ENCODE measurements around the gene LRRC7. TPM values are rescaled to one million over a fixed set of nuclear protein-coding genes. Genes with fewer than 3 reads are reported as not detected.

LRRC7 gene
- total and polyA plus RNA-seq, 12 donors = under 0.01 to 3.4 (median 0.32) TPM; not detected in 3

GRCh38 chr1:69982992-69983391, 415.3 kb downstream of the LRRC7 start:
- no peak for TF ChIP-seq POLR2A (IDR thresholded peaks at IDR 0.05)
- TF ChIP-seq CTCF (IDR thresholded peaks at IDR 0.05) = no peak
- WGBS, 4 donors = 29 to 67% (median 34%) methylated on average over 1 of the region's 1 CpG
- intact Hi-C loops (cut with DNase I) = no loop called here

GRCh38 chr1:69985376-69985775, 417.7 kb downstream of the LRRC7 start:
- no peak for TF ChIP-seq CTCF (IDR thresholded peaks at IDR 0.05)
- H3K27me3 ChIP-seq = no peaks in the 10 kb centered on the region
- H3K9me3 ChIP-seq (replicated peaks in 1 of 3) = no peaks in the 10 kb centered on the region
- H3K27ac ChIP-seq = no peak overlapping the region
- no peak for DNase-seq
- H3K4me1 ChIP-seq (replicated peaks in 1 of 2) = no peaks in the 10 kb centered on the region
- WGBS, 4 donors = 73 to 95% (median 82%) methylated on average over 1 of the region's 1 CpG
- no peak overlapping the region for H3K4me3 ChIP-seq
- intact Hi-C loops (cut with DNase I) = no loop called here
- H3K36me3 ChIP-seq (replicated peaks in 1 of 2) = no peaks in the 10 kb centered on the region

More at GRCh38 chr1:69982992-69983391, 415.3 kb downstream of the LRRC7 start:
- no peaks in the 10 kb centered on the region for H3K36me3 ChIP-seq (replicated peaks in 1 of 2)
- DNase-seq = peak in 1 of 7 donors; percentile 12
- H3K9me3 ChIP-seq (replicated peaks in 1 of 3) = no peaks in the 10 kb centered on the region
- H3K27me3 ChIP-seq = no peaks in the 10 kb centered on the region
- no peaks in the 10 kb centered on the region for H3K4me1 ChIP-seq (replicated peaks in 1 of 2)
- H3K4me3 ChIP-seq = no peak overlapping the region
- H3K27ac ChIP-seq = no peak overlapping the region

- no peak for DNase-seq
- Histone ChIP-seq H3K4me1 (replicated peaks in 1 of 2) (no peaks in the 10 kb centered on the region), H3K27ac (no peak overlapping the region), H3K4me3 (no peak overlapping the region), H3K36me3 (replicated peaks in 1 of 2) (no peaks in the 10 kb centered on the region), H3K27me3 (no peaks in the 10 kb centered on the region), H3K9me3 (replicated peaks in 1 of 3) (no peaks in the 10 kb centered on the region)
- TF ChIP-seq POLR2A (IDR thresholded peaks at IDR 0.05) = no peak
- TF ChIP-seq CTCF (IDR thresholded peaks at IDR 0.05) = no peak
- intact Hi-C loops (cut with DNase I) = no loop called here
Measured at GRCh38 chr1:69985901-69986439, 418.2 kb downstream of the LRRC7 start.

GRCh38 chr1:69987881-69988280, 420.2 kb downstream of the LRRC7 start:
- DNase-seq = no peak
- no peak for TF ChIP-seq POLR2A (IDR thresholded peaks at IDR 0.05)
- intact Hi-C loops (cut with DNase I) = no loop called here
- H3K36me3 ChIP-seq (replicated peaks in 1 of 2) = no peaks in the 10 kb centered on the region
- H3K4me1 ChIP-seq (replicated peaks in 1 of 2) = no peaks in the 10 kb centered on the region
- H3K27ac ChIP-seq = no peak overlapping the region
- H3K9me3 ChIP-seq (replicated peaks in 1 of 3) = no peaks in the 10 kb centered on the region
- H3K4me3 ChIP-seq = no peak overlapping the region
- WGBS, 4 donors = 60 to 83% (median 72%) methylated on average over 1 of the region's 1 CpG
- no peaks in the 10 kb centered on the region for H3K27me3 ChIP-seq

GRCh38 chr1:69991644-69992043, 423.9 kb downstream of the LRRC7 start:
- Histone ChIP-seq H3K4me1 (replicated peaks in 1 of 2) (no peaks in the 10 kb centered on the region), H3K27ac (no peak overlapping the region), H3K9me3 (replicated peaks in 1 of 3) (no peaks in the 10 kb centered on the region), H3K4me3 (no peak overlapping the region), H3K27me3 (no peaks in the 10 kb centered on the region), H3K36me3 (replicated peaks in 1 of 2) (no peaks in the 10 kb centered on the region)
- 66 to 70% (median 69%) methylated on average over 3 of the region's 3 CpGs for WGBS, 4 donors
- TF ChIP-seq CTCF (IDR thresholded peaks at IDR 0.05) (no peak), POLR2A (IDR thresholded peaks at IDR 0.05) (no peak)
- no peak for DNase-seq
- intact Hi-C loops (cut with DNase I) = no loop called here
